ENCODE data around the gene BBC3.

The BBC3 gene

GRCh38 chr19:47190167-47190727 lies 40.8 kb downstream of the BBC3 start:
- peak; percentile 63 for DNase-seq
- no peaks in the 10 kb centered on the region for H3K27me3 ChIP-seq (replicated peaks)
- in situ Hi-C loops (cut with HindIII; ENCODE audit: low pct_ligation_motif_present, low sequenced_read_pairs), result no loop called here
- no peaks in the 10 kb centered on the region for H3K36me3 ChIP-seq (replicated peaks)
- TF ChIP-seq CTCF (IDR thresholded peaks at IDR 0.05; ENCODE audit: low read depth, low read length, missing control alignments), result no peak
- H3K27ac ChIP-seq, result peak overlapping the region; percentile 67
- no peak overlapping the region for H3K4me3 ChIP-seq (ENCODE audit: low read depth, low read length)

- TF ChIP-seq CTCF (IDR thresholded peaks at IDR 0.05; ENCODE audit: low read depth, low read length, missing control alignments), result no peak
- H3K4me3 ChIP-seq (ENCODE audit: low read depth, low read length), result no peak overlapping the region
- H3K36me3 ChIP-seq (replicated peaks), result no peaks in the 10 kb centered on the region
- no peaks in the 10 kb centered on the region for H3K27me3 ChIP-seq (replicated peaks)
- in situ Hi-C loops (cut with HindIII; ENCODE audit: low pct_ligation_motif_present, low sequenced_read_pairs), result no loop called here
- no peak overlapping the region for H3K27ac ChIP-seq
- no peak for DNase-seq
These were observed 42.4 kb downstream of the BBC3 start for GRCh38 chr19:47188507-47189033.

- H3K4me3 ChIP-seq (ENCODE audit: low read depth, low read length), result no peak overlapping the region
- H3K27me3 ChIP-seq (replicated peaks), result no peaks in the 10 kb centered on the region
- no peaks in the 10 kb centered on the region for H3K36me3 ChIP-seq (replicated peaks)
- no peak for DNase-seq
- no peak overlapping the region for H3K27ac ChIP-seq
- in situ Hi-C loops (cut with HindIII; ENCODE audit: low pct_ligation_motif_present, low sequenced_read_pairs), result no loop called here
- TF ChIP-seq CTCF (IDR thresholded peaks at IDR 0.05; ENCODE audit: low read depth, low read length, missing control alignments), result no peak
These were observed 43.2 kb downstream of the BBC3 start for GRCh38 chr19:47187797-47188196.

DNA sequence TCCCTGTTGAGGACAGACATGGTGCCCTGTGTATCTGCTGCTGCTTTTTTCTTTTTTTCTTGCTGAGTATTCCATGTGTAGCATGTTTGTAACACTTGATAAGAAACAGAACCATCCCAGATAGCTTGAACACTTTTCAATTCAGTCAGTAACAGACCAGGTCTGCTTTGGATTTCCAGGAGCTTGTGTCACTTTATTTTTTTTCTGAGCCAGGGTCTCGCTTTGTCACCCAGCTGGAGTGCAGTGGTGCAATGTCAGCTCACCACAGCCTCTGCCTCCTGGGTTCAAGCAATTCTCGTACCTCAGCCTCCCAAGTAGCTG lies 43.7 kb downstream of the BBC3 start:
- H3K27me3 ChIP-seq (replicated peaks), result no peaks in the 10 kb centered on the region
- in situ Hi-C loops (cut with HindIII; ENCODE audit: low pct_ligation_motif_present, low sequenced_read_pairs), result no loop called here
- H3K27ac ChIP-seq, result no peak overlapping the region
- no peak overlapping the region for H3K4me3 ChIP-seq (ENCODE audit: low read depth, low read length)
- H3K36me3 ChIP-seq (replicated peaks), result no peaks in the 10 kb centered on the region
- no peak for DNase-seq
- TF ChIP-seq CTCF (IDR thresholded peaks at IDR 0.05; ENCODE audit: low read depth, low read length, missing control alignments), result no peak

DNA sequence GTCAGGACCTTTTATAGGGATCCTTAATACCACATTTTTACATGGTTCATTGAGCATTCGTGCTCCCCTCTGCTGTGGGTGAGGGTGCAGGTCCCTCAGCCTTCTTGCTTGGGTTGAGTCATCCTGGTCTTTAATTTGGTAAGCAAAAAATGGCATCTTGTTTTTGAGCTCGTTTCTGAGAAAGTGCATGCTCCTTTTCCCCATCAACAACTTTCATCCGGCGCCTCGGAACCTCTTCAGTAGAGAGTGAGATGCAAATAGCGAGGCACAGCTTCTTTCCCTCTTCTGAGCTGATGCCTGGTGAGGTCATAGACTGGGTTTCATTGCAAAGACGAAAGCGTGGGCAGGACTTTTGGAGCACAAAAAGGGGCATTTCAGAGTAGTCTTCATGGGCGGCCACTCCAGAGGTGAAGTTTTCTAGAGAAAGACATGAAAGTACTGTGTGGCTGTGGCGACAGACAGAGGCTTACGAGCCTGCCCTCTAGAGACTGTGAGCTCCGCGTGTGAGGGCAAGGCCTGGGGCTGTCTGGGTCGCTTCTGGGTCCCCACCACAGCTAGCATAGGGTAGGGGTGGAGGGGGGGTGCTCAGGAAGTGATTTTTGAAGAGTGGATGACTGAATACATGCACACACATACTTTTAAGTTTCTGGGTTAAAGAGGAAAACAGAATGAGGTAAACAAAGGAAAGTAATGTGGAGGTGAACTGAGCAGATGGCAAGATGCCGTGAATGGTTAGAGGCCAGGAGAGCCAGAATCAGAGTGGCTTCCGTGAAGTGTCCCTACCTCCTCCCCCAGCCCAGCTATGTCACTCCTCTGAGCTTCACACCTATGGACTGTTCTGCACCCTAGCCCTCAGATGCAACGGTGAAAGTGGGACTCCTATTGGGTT lies 44.3 kb downstream of the BBC3 start:
- Histone ChIP-seq H3K27ac (no peak overlapping the region), H3K36me3 (replicated peaks) (no peaks in the 10 kb centered on the region), H3K27me3 (replicated peaks) (no peaks in the 10 kb centered on the region), H3K4me3 (ENCODE audit: low read depth, low read length) (no peak overlapping the region)
- TF ChIP-seq CTCF (IDR thresholded peaks at IDR 0.05; ENCODE audit: low read depth, low read length, missing control alignments), result peak; percentile 17
- in situ Hi-C loops (cut with HindIII; ENCODE audit: low pct_ligation_motif_present, low sequenced_read_pairs), result no loop called here
- no peak for DNase-seq

All from brain microvascular endothelial cell (primary cell).